ENCODE data around the gene CFAP90. TPM values are rescaled to one million over a fixed set of nuclear protein-coding genes. Genes with fewer than 3 reads are reported as not detected.

The CFAP90 gene
- polyA plus RNA-seq, 3 donors, result 5.2 to 6.5 (median 5.2) TPM

DNA sequence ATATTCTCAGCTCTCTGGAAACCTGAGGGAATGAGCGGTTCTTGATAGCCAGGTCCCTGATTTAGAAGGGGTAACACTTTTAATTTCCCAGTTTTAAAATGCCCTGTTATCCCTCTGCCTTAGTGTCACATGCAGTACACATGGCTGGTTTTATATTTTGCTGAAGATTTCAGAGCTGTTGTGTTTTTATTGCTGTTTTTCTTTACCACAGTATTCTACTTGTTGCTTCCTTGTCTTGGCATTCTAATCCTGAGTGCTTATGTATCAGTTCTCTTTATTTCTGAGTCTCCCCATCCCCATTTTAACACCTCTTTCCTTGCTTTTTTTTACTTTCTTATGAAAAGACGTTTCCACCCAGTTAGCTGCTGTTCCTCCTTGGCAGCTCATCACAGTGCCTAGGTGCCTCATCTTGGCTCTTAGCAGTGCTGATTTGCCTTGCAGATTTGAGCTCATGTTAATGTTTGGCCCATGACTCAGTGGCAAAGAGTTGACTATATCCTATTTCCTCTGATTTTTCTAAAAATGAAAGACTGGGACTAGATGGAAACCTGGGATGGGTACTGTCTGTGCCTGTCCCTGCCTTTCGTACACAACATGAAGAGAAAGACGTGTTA, 21.7 kb upstream of the CFAP90 start:
- no peak for DNase-seq (ENCODE audit: extremely low read depth in 1 of 11, low read depth in 9 of 11, low spot score in 4 of 11)

DNA sequence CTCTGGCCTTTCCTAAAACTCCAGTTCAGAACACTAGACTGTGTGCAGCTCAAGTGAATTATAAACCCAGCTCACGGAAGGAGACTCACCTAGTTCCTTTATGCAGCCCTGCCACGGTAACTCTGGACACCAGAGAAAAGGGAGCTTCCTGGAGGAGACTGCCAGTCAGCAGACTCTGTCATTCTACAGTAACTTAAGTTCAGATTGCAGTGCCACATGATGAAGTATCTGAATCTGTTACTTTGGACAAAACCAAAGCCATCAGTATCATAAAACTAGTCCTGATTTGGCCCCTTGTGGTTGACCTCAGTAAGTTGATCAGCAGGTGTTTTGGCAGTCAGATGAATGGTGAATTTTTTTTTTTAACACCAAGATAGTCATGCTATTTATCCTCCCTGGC, 20.7 kb upstream of the CFAP90 start:
- DNase-seq (ENCODE audit: extremely low read depth in 1 of 11, low read depth in 9 of 11, low spot score in 4 of 11), result no peak

DNA sequence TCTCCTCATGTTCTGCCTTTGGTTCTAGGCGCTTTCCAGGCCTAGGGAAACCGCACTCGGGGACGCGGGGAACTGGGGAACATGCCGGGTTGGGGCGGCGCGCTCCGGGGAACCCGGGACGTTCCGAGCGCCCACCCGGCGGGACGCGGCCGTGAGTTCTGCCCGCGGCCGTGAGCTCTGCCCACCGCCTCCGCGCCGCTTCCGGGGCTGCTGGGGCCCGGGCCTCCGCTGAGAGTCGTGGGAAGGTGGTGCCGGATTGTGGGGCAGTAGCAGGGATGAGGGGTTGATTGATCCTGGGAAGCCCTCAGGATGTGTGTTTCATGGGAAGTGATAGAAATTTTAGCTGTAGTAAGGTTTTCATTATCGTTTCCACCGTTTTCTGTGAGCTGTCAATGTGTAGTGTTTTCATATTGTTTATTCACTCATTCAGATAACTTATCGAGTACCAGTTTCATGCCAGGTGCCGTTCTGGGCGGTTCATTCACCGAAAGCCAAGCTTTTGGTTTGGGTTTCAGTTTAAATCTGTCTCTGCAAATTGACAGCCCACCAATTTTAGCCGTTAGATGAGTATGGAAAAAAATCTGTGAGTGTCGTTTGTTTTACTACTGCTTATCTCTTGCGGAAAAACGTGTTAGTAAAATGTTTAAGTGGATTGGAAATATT, 18.7 kb upstream of the CFAP90 start:
- no peak for DNase-seq (ENCODE audit: extremely low read depth in 1 of 11, low read depth in 9 of 11, low spot score in 4 of 11)

DNA sequence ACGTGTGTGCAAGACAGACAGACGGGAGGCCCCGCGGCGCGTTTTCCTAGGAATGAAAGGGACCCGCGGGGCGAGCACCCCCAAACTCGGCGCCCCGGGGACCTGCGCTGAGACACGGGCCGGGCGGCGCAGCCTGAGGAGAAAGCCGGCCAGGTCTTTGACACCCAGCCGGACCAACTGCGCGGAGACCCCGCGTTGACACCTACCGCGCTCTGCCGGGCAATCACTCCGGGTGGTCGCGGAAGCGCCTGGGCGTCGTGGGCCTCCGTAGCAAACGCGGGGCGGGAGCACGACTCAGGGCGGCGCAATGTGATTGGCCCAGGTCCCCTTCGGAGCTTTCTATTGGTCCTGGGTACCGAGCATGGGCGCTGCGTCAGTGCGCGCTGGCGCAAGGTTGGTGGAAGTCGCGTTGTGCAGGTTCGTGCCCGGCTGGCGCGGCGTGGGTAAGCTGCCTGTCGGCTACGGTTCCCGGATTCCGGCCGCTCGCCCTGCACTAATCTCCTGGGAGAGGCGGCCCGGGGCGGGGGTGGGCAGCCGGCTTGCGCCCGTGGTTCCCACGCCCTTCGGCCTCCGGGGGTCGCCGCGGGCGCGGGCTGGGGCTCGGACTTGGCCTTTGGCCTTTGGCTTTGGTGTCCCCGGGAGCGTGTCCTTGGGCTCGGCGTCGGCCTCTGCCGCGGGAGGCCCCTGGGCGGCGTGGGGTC, 18.0 kb upstream of the CFAP90 start, which contains the start of the genes FASTKD3 and MTRR:
FASTKD3 (minus strand) TSS at position 259 of the 701 bp plus-strand sequence. CDS start 948 bp downstream, outside the sequence.
MTRR (plus strand) TSS at position 376 of the 701 bp plus-strand sequence. CDS start 1,647 bp downstream, outside the sequence.
- peak in 10 of 11 donors; percentile 75 to 91 (median 89) for DNase-seq (ENCODE audit: extremely low read depth in 1 of 11, low read depth in 9 of 11, low spot score in 4 of 11)

DNA sequence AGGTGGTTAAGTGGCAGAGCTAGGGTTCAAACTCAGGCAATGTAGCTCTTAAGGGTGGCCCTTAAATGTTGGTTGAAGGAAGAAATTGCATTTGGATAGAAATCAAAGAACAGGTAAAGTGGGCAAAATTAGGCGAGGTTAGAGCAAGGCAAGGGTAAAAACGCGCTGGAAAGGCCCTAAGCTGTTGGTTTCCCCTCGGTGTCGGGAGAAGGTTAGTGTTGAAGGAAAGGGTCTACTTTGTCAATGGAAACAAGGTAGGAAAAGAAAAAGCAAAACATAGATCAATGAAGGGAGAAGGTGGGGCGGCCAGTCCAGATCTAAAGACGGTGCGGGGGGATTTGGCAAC, 17.5 kb upstream of the CFAP90 start:
- DNase-seq (ENCODE audit: extremely low read depth in 1 of 11, low read depth in 9 of 11, low spot score in 4 of 11), result peak in 1 of 11 donors; percentile 9

DNA sequence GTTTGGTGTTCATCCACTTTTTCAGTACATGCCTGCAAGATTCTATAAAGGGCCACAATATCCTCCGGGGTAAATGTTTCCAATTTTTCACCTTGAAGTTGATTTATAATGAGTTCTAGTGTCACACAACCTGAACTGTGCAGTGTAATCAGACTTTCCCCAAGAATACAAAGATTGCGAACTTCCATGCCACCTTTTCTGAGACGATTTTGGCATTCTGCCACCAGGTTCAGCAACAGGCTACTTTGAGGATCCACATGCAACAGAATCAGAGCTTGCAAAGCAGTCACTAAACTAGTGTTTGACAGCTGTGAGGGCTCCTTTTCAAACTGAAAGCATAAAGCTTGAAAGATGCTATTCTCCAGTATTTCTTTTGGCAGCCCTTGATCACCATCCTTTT, 16.3 kb upstream of the CFAP90 start:
- DNase-seq (ENCODE audit: extremely low read depth in 1 of 11, low read depth in 9 of 11, low spot score in 4 of 11), result no peak

DNA sequence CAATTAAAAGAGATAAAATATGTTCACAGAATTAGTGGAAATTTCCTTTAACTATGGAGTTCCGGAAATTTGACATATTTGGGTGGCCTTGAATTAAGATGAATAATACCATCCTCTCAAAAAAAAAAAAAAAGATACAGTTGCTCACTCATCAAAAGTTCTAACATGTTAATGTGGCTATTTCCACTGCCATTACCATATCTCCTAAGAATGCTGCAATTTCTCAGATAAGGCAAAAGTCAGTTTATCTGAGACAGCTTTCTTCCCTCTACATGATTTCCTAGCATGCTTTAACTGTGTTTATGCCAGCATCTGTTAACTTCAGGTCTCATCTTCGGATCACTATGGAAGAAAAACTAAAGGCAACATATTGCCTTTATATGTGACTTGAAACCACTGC, 15.3 kb upstream of the CFAP90 start:
- no peak for DNase-seq (ENCODE audit: extremely low read depth in 1 of 11, low read depth in 9 of 11, low spot score in 4 of 11)

DNA sequence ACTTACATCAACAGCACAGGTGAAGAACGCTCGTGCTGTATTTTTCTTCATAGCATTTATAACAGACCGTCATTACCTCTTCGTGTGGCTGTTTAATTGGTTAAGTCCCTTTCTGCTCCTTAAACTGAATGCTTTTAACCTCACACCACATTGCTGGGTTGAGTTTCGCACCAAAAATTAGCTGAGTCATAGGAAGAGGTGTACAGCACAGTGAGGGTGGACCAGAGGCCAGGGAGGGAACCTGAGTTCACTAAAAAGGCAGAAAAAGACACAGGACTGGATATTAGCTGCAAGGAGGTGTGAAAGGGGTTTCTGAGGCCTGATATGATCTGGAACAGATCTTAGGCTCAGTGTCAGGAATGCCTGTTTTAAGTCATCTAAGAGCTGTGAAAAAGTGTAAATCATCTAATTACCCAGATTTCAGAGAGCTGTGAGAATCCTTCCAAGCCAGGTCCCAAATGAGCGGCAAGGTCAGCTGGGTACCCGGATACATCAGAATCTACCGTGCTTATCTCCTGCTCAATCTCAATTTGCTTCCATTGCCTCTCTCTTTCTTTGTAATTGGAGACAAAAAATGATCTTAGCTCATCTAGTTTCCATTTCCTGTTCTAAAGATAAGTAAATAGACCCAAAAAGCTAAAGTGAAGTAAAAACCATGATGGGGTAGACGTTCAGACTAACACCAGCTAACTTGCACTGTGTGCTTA, 7.1 kb upstream of the CFAP90 start:
- DNase-seq (ENCODE audit: extremely low read depth in 1 of 11, low read depth in 9 of 11, low spot score in 4 of 11), result no peak

DNA sequence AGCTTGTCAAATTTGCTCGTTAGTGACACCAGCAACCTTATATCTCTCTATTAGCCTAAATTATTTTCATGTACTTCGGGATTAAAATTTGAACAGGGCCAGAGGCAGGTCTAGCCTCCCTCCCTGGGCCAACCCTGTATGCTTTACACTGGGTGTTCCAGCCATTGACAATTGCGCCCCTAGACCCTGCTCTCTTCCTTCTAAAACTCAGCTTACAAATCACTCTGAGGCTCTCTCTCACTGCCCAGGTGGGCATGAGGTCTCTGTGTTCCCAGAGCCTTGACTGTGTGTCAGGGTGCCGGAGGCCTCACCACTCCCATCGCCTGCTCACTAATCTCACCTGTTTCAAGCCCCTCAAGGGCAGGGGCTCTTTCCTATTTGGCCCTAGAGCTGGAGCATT, 6.4 kb upstream of the CFAP90 start:
- no peak for DNase-seq (ENCODE audit: extremely low read depth in 1 of 11, low read depth in 9 of 11, low spot score in 4 of 11)

DNA sequence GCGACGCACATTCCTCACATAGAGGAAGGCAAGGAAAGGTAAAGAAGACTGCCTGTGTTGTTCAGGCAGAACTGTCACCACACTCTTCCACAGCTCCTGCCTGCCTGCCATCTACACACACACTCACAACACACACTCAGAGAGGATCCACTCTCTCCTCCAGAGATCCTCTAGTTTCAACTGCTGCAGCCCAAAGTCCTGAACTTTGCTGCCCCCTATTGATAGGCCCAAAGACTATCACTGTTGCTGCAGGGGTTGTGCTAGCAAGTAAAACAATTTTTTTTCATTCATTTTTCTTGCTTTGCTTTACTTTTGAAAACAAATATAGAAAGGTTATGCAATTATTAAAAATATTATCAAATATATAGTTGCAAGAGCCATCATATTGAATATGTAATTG, 5.9 kb upstream of the CFAP90 start:
- DNase-seq (ENCODE audit: extremely low read depth in 1 of 11, low read depth in 9 of 11, low spot score in 4 of 11), result peak in 2 of 11 donors; percentile 22 to 28

DNA sequence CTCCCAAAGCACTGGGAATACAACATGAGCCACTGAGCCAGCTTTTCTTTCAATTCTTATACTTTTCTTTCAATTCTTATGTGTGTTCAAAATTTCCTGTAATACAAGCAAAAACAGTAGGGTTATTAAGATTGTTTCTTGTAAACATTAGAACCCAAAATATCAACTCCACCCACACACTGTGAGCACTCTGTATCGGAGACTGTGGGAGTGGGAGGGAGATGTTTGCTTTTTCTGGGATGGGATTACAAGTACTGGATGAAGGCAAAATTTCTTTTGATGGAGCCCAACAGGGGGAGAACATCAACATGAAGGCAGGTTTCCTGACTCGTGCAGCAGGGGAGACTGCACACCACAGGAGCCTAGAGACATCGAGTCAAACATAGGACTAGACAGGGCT, 4.7 kb upstream of the CFAP90 start:
- DNase-seq (ENCODE audit: extremely low read depth in 1 of 11, low read depth in 9 of 11, low spot score in 4 of 11), result no peak

DNA sequence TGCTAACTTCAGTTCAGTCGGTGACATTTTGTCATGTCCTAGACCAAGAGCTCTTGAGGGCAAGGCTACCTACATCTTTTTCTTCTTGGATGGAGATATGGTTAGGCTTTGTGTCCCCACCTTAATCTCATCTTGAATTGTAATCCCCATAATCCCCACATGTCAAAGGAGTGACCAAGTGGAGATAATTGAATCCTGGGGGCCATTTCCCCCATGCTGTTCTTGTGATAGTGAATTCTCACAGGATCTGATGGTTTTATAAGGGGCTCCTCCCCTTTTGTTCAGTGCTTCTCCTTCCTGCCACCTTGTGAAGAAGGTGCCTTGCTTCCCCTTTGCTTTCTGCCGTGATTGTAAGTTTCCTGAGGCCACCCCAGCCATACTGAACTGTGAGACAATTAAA, 2.1 kb upstream of the CFAP90 start:
- no peak for DNase-seq (ENCODE audit: extremely low read depth in 1 of 11, low read depth in 9 of 11, low spot score in 4 of 11)

DNA sequence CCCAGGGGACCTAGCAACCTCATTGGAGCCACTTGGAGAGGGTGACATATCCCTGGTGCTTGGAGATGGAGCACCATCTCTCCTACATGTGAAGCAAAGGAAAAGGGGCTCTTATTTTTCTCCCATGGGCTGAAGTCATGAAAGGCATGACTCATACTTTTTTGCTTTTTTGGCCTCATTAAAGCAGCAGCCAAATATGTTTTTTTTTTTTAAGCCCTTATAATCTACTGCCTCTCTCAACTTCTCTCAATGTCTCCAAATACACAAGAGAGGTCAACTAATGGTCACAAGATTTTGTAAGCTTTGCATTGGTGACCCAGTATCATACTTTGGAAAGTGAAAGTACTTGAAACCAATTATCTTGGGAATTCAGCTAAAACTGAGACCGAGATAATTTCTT, 1.6 kb upstream of the CFAP90 start:
- DNase-seq (ENCODE audit: extremely low read depth in 1 of 11, low read depth in 9 of 11, low spot score in 4 of 11), result no peak

DNA sequence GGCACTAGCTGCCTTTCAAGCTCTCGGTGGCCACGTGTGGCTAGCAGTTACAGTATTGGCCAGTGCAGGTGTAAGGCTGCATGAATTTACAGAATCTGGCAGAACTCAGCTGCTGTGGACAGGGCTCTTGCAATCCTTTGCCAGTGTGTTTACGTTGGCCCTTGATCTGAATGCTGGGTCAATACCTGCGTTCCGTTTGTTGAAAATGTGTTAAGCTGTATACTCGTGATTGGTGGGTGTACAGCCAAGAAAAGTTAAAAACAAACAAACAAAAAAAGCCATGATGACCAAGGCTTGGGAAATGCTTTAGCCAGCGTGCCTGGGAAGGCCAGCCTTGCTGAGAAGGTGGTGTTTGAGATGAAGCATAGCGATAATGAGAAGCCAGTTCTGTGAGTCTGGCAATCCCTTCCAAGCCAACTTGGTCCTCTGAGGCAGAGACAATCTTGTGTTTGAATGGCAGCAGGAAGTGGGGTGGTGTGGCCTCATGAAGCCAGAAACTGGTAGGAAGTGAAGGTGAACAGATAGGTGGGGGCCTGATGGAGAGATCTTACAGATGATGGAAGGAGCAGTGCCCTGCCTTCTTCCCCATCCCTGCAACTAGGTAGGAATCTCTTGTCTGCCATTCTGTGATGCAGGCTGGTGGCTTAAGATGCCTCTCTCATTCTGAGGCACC, 820 bp upstream of the CFAP90 start:
- no peak for DNase-seq (ENCODE audit: extremely low read depth in 1 of 11, low read depth in 9 of 11, low spot score in 4 of 11)

DNA sequence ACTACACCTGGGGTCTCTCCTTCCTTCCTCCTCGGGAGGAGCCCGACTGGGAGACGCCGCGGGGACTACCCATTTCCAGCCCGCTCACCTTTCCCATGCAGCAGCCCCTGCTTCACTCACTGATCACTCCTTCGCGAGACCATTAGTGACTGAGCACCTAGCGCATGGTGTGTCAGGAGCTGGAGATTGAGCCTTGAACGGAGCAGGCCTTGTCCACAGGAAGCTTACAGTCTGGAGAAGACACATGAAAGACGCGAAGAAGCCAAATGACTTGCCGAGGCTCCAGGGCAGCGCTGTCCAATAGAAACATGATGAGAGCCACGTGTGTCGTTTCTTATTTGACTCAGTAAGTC, 283 bp upstream of the CFAP90 start:
- DNase-seq (ENCODE audit: extremely low read depth in 1 of 11, low read depth in 9 of 11, low spot score in 4 of 11), result no peak

DNA sequence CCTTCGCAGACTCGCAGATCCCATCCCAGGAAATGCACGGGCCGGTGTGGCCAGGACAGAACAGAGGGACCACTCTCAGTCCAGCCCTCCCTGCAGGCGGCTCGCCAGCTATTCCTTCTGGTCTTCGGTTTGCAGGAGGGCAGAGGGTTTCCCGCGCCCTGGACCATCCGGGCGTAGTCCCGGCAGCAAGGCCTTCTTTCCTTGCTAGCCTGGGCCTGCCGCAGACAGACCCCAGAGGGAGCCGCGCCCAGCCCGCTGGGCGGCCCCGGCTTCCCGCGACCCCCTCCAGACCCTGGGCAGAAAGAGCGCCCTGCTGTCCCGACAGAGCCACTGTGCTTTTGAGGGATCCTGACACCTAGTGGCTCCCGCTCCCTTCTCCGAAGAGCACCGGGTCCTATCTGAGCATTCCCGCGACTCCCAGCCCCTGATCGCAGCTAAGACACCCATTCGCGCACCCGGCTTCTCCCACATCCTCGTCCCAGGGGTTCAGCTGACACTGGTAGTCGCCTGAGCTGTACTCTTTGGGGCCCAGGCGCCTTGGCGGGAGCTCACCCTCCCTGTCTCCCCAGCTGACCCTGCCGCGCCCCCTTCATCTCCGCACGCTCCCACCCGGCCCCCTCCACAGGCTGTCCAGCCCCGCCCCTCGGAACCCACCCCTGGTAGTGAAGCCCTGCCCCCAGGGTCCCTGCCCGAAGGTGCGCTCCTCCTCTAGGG, 1.1 kb downstream of the CFAP90 start:
- DNase-seq (ENCODE audit: extremely low read depth in 1 of 11, low read depth in 9 of 11, low spot score in 4 of 11), result peak in 4 of 11 donors; percentile 20 to 33 (median 26)

DNA sequence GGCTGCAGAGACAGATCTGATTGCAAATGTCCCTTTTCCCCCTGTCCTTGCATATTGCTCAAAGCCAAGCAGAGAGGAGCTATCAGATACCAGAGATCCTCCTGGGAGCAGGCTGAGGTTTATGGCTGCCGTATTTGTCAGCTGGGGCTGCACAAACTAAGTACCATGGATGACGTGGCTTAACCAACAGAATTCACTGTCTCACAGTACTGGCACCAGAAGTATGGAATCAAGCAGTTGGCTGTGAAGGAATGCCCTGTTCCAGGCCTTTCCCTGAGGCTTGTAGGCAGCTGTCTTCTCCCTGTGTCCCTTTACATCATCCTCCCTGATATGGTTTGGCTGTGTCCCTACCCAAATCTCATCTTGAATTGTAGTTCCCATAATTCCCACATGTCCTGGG, 2.6 kb downstream of the CFAP90 start:
- no peak for DNase-seq (ENCODE audit: extremely low read depth in 1 of 11, low read depth in 9 of 11, low spot score in 4 of 11)

DNA sequence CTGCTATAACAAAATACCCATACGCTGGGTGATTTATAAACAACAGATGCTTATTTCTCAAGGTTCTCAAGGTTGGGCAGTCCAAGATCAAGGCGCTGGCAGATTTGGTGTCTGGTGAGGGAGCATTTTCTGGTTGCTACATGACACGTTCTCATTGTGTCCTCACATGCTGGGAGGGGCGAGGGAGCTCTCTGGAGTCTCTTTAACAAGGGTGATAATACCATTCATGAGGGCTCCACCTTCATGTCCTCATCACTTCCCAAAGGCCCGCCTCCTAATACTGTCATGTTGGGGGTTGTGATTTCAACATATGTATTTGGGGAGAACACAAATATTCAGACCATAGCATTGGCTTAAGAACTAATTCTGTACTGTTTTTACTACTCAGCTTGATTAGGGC, 4.6 kb downstream of the CFAP90 start:
- no peak for DNase-seq (ENCODE audit: extremely low read depth in 1 of 11, low read depth in 9 of 11, low spot score in 4 of 11)

DNA sequence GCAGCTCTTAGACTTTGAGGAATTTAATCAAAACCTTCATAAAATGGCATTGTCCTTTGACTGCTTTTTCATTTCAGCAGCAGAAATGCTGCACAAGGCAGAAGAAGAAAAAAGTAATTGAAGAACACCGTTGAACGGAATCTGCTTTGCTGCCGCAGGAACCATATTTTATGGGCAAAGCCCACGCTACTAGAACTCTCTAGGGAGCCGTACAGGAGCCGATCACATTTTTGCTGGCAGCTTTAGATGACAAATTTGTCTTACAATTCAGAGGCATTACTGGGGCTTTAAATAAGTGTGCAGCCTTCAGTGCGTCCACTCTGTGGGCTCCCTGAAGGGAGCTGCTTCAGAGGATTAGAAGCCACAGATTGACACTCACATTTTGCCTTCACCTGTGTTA, 5.4 kb downstream of the CFAP90 start:
- DNase-seq (ENCODE audit: extremely low read depth in 1 of 11, low read depth in 9 of 11, low spot score in 4 of 11), result no peak

Measured in renal cortex interstitium (tissue), 11 donors.